RWPE1 (cell line): ENCODE results near the gene CLK4.
A peak's percentile ranks its signal among the peaks of the same experiment; 100 is the strongest.

Experiments
- CTCF ChIA-PET: fragments of 350-600 bp; sonication (Branson Sonifier 250); formaldehyde crosslinking; extraction: SDS; loops from one replicate; lab custom pipeline; 2021; lab: Yijun Ruan, JAX
- POLR2A ChIA-PET: fragments of 400-600 bp; formaldehyde crosslinking; extraction: SDS; loops from one replicate; lab custom pipeline; 2020; ENCODE audit warnings: antibody characterized with exemption; ENCODE audit not compliant: low non-redundant PET; lab: Yijun Ruan, JAX
- DNase-seq: peaks from one replicate; pipeline ENCODE4 v3.0.0; 2012; ENCODE audit warnings: low spot score
- H3K27ac ChIP-seq: fragments of 450-650 bp; 2 replicates; pipeline ENCODE4 v1.5.1; 2017
- CTCF ChIP-seq: fragments of 450-650 bp; conservative IDR thresholded peaks from 2 replicates; pipeline ENCODE4 v1.5.1; 2017; ENCODE audit warnings: low read depth, mild to moderate bottlenecking

CLK4 gene

GRCh38 chr5:178626484-178627258 is at the start of gene CLK4:
Gene CLK4 (minus strand): TSS chr5:178627050. CDS start chr5:178623416, 3,634 bp downstream.
- peak within 1 kb of the TSS; percentile 92 for H3K27ac ChIP-seq
- TF ChIP-seq CTCF: no peak
- CTCF ChIA-PET: interaction anchor here (1.9 kb wide), 1 partner anchor 104 kb away, joined by 7 read pairs; the partner anchor contains the start of gene ZNF354A
- POLR2A ChIA-PET: no interaction called here
- DNase-seq: peak; percentile 98

- peak; percentile 94 for DNase-seq
- TF ChIP-seq CTCF: no peak
- H3K27ac ChIP-seq: no peak overlapping the region
- POLR2A ChIA-PET: no interaction called here
- CTCF ChIA-PET: no interaction called here
Observed at GRCh38 chr5:178675922-178676321, 49.1 kb upstream of the CLK4 start.

GRCh38 chr5:178674334-178674733 is 47.5 kb upstream of the CLK4 start:
- TF ChIP-seq CTCF: no peak
- no peak for DNase-seq
- ChIA-PET POLR2A (no interaction called here), CTCF (no interaction called here)
- H3K27ac ChIP-seq: no peak overlapping the region

GRCh38 chr5:178673801-178674295 is 47.0 kb upstream of the CLK4 start:
- POLR2A ChIA-PET: no interaction called here
- no peak for DNase-seq
- TF ChIP-seq CTCF: no peak
- no peak overlapping the region for H3K27ac ChIP-seq
- CTCF ChIA-PET: no interaction called here

GRCh38 chr5:178672630-178673029 is 45.8 kb upstream of the CLK4 start:
- no peak for TF ChIP-seq CTCF
- no peak for DNase-seq
- CTCF ChIA-PET: no interaction called here
- POLR2A ChIA-PET: no interaction called here
- H3K27ac ChIP-seq: no peak overlapping the region

GRCh38 chr5:178671602-178672144 is 44.8 kb upstream of the CLK4 start:
- TF ChIP-seq CTCF: no peak
- no peak overlapping the region for H3K27ac ChIP-seq
- no peak for DNase-seq
- CTCF ChIA-PET: no interaction called here
- POLR2A ChIA-PET: no interaction called here
